Measurements from ENCODE around the gene PLCB1. TPM values are rescaled to one million over a fixed set of nuclear protein-coding genes. Genes with fewer than 3 reads are reported as not detected.

PLCB1 gene
- total RNA-seq, 1 experiment from 2014 or later: 2.9 TPM

- DNase-seq (ENCODE audit: low read depth): no peak
Observed at GRCh38 chr20:8657664-8658063, 525.6 kb downstream of the PLCB1 start.

GRCh38 chr20:8658103-8658502 lies 526.0 kb downstream of the PLCB1 start:
- DNase-seq (ENCODE audit: low read depth): no peak

GRCh38 chr20:8661229-8661952 lies 529.3 kb downstream of the PLCB1 start:
- no peak for DNase-seq (ENCODE audit: low read depth)

GRCh38 chr20:8662433-8662954 lies 530.4 kb downstream of the PLCB1 start:
- DNase-seq (ENCODE audit: low read depth): no peak

- no peak for DNase-seq (ENCODE audit: low read depth)
Observed at GRCh38 chr20:8663424-8663823, 531.4 kb downstream of the PLCB1 start.

- no peak for DNase-seq (ENCODE audit: low read depth)
Observed at GRCh38 chr20:8664778-8665177, 532.7 kb downstream of the PLCB1 start.

GRCh38 chr20:8667306-8667705 lies 535.2 kb downstream of the PLCB1 start:
- DNase-seq (ENCODE audit: low read depth): no peak

- no peak for DNase-seq (ENCODE audit: low read depth)
Observed at GRCh38 chr20:8670207-8670892, 538.3 kb downstream of the PLCB1 start.

GRCh38 chr20:8670893-8671215 lies 538.8 kb downstream of the PLCB1 start:
- no peak for DNase-seq (ENCODE audit: low read depth)

GRCh38 chr20:8671370-8671961 lies 539.4 kb downstream of the PLCB1 start:
- DNase-seq (ENCODE audit: low read depth): no peak

- no peak for DNase-seq (ENCODE audit: low read depth)
Observed at GRCh38 chr20:8673116-8673515, 541.0 kb downstream of the PLCB1 start.

- DNase-seq (ENCODE audit: low read depth): no peak
Observed at GRCh38 chr20:8675896-8676295, 543.8 kb downstream of the PLCB1 start.

GRCh38 chr20:8678098-8678776 lies 546.2 kb downstream of the PLCB1 start:
- no peak for DNase-seq (ENCODE audit: low read depth)

GRCh38 chr20:8689337-8689736 lies 557.3 kb downstream of the PLCB1 start:
- DNase-seq (ENCODE audit: low read depth): no peak

- DNase-seq (ENCODE audit: low read depth): no peak
Observed at GRCh38 chr20:8690074-8690473, 558.0 kb downstream of the PLCB1 start.

GRCh38 chr20:8693709-8694108 lies 561.6 kb downstream of the PLCB1 start:
- DNase-seq (ENCODE audit: low read depth): no peak

GRCh38 chr20:8700756-8701155 lies 568.7 kb downstream of the PLCB1 start:
- DNase-seq (ENCODE audit: low read depth): no peak

GRCh38 chr20:8706961-8707700 lies 575.1 kb downstream of the PLCB1 start:
- no peak for DNase-seq (ENCODE audit: low read depth)

- no peak for DNase-seq (ENCODE audit: low read depth)
Observed at GRCh38 chr20:8709627-8710026, 577.6 kb downstream of the PLCB1 start.

- no peak for DNase-seq (ENCODE audit: low read depth)
Observed at GRCh38 chr20:8711501-8711900, 579.4 kb downstream of the PLCB1 start.

GRCh38 chr20:8714206-8714605 lies 582.1 kb downstream of the PLCB1 start:
- DNase-seq (ENCODE audit: low read depth): no peak

GRCh38 chr20:8718279-8718678 lies 586.2 kb downstream of the PLCB1 start:
- no peak for DNase-seq (ENCODE audit: low read depth)

Measured in Daoy (cell line).